ENCODE measurements around the gene THOC6. TPM values are rescaled to one million over a fixed set of nuclear protein-coding genes. Genes with fewer than 3 reads are reported as not detected.
A peak's percentile ranks its signal among the peaks of the same experiment; 100 is the strongest.

THOC6 gene
- total RNA-seq, 2 donors from 2014 or later, result 21.6 to 25.7 TPM

- DNase-seq (ENCODE audit: low spot score), result no peak
- intact Hi-C loops (cut with DNase I), result no loop called here
Observed at GRCh38 chr16:3026609-3027488, 3.0 kb downstream of the THOC6 start.

GRCh38 chr16:3027489-3027795 is 3.6 kb downstream of the THOC6 start:
- intact Hi-C loops (cut with DNase I), result no loop called here

GRCh38 chr16:3027983-3028715 is 4.3 kb downstream of the THOC6 start:
- peak; percentile 93 for DNase-seq (ENCODE audit: low spot score)
- intact Hi-C loops (cut with DNase I), result no loop called here

More at GRCh38 chr16:3027489-3027795, 3.6 kb downstream of the THOC6 start:
- DNase-seq (ENCODE audit: low spot score), result no peak

GRCh38 chr16:3028716-3029319 is 5.0 kb downstream of the THOC6 start:
- intact Hi-C loops (cut with DNase I), result no loop called here
- no peak for DNase-seq (ENCODE audit: low spot score)

GRCh38 chr16:3029491-3030221 is 5.8 kb downstream of the THOC6 start:
- intact Hi-C loops (cut with DNase I), result no loop called here
- DNase-seq (ENCODE audit: low spot score), result no peak

GRCh38 chr16:3030222-3031212 is 6.7 kb downstream of the THOC6 start:
- intact Hi-C loops (cut with DNase I), result no loop called here
- no peak for DNase-seq (ENCODE audit: low spot score)

- DNase-seq (ENCODE audit: low spot score), result no peak
- intact Hi-C loops (cut with DNase I), result no loop called here
Observed at GRCh38 chr16:3032624-3033023, 8.8 kb downstream of the THOC6 start.

- intact Hi-C loops (cut with DNase I), result no loop called here
- DNase-seq (ENCODE audit: low spot score), result peak; percentile 63
Observed at GRCh38 chr16:3035289-3035971, 11.6 kb downstream of the THOC6 start.

GRCh38 chr16:3035972-3036725 is 12.3 kb downstream of the THOC6 start:
- intact Hi-C loops (cut with DNase I), result no loop called here
- no peak for DNase-seq (ENCODE audit: low spot score)

GRCh38 chr16:3036726-3037315 is 13.0 kb downstream of the THOC6 start, which contains the start of gene BICDL2:
Gene BICDL2, minus strand, starts transcription at chr16:3036944. Its CDS starts 1,448 bp downstream, at chr16:3035496.
- no peak for DNase-seq (ENCODE audit: low spot score)
- intact Hi-C loops (cut with DNase I), result no loop called here

GRCh38 chr16:3038256-3038655 is 14.4 kb downstream of the THOC6 start:
- no peak for DNase-seq (ENCODE audit: low spot score)
- intact Hi-C loops (cut with DNase I), result no loop called here

GRCh38 chr16:3038896-3039295 is 15.1 kb downstream of the THOC6 start:
- intact Hi-C loops (cut with DNase I), result no loop called here
- no peak for DNase-seq (ENCODE audit: low spot score)

- no peak for DNase-seq (ENCODE audit: low spot score)
- intact Hi-C loops (cut with DNase I), result no loop called here
Observed at GRCh38 chr16:3042376-3042775, 18.5 kb downstream of the THOC6 start.

- no peak for DNase-seq (ENCODE audit: low spot score)
- intact Hi-C loops (cut with DNase I), result no loop called here
Observed at GRCh38 chr16:3044708-3045107, 20.9 kb downstream of the THOC6 start.

- no peak for DNase-seq (ENCODE audit: low spot score)
- intact Hi-C loops (cut with DNase I), result no loop called here
Observed at GRCh38 chr16:3045758-3046640, 22.2 kb downstream of the THOC6 start, which contains the start of gene MMP25. Gene MMP25, plus strand, starts transcription at chr16:3046561. Its CDS starts 357 bp downstream, at chr16:3046918.
